Transverse colon (tissue), 4 donors: ENCODE measurements around the gene ZNF337. TPM values are rescaled to one million over a fixed set of nuclear protein-coding genes. Genes with fewer than 3 reads are reported as not detected.

Experiments used
- DNase-seq: peaks from one replicate; pipeline ENCODE4 v3.0.0-alpha.2; 2019
- H3K27ac ChIP-seq, 4 donors: fragments of 200-600 bp; sonication (generic); 2 replicates each; pipeline ENCODE4 v1.5.1; 2016 to 2018; ENCODE audit warnings: inconsistent platforms in 4 of 4
- H3K27me3 ChIP-seq: fragments of 200-600 bp; sonication (generic); 2 replicates; pipeline ENCODE4 v1.5.1; 2017; ENCODE audit warnings: inconsistent platforms
- H3K36me3 ChIP-seq, 4 donors: fragments of 200-600 bp; sonication (generic); 2 replicates each; pipeline ENCODE4 v1.5.1; 2017 to 2019; ENCODE audit warnings: inconsistent platforms in 4 of 4
- H3K4me1 ChIP-seq, 4 donors: fragments of 200-600 bp; sonication (generic); 2 replicates each; pipeline ENCODE4 v1.5.1; 2017 to 2020; ENCODE audit warnings: inconsistent platforms in 4 of 4
- H3K4me3 ChIP-seq, 4 donors: fragments of 200-600 bp; sonication (generic); 1 replicate in 1 of 4; 2 replicates in 3 of 4; pipeline versions ENCODE4 v1.5.1 to v1.6.1; 2017 to 2019; ENCODE audit warnings: inconsistent platforms in 4 of 4
- H3K9me3 ChIP-seq, 2 donors: fragments of 200-600 bp; sonication (generic); 2 replicates each; pipeline ENCODE4 v1.5.1; 2017 to 2019; ENCODE audit warnings: inconsistent platforms in 2 of 2
- EP300 ChIP-seq: sonication (generic); formaldehyde crosslinking; IDR thresholded peaks from one replicate; pipeline ENCODE4 v1.6.1; 2017; ENCODE audit warnings: antibody characterized with exemption, low read depth
- POLR2A ChIP-seq: fragments of 450-650 bp; IDR thresholded peaks from one replicate; pipeline ENCODE4 v1.6.1; 2016; ENCODE audit warnings: antibody characterized with exemption, mild to moderate bottlenecking, moderate library complexity
- POLR2AphosphoS5 ChIP-seq, 3 donors: sonication (generic); formaldehyde crosslinking; IDR thresholded peaks; one replicate each; pipeline ENCODE4 v1.6.1; 2016; ENCODE audit warnings: antibody characterized with exemption in 3 of 3
- WGBS, 2 donors: methylation state at CpG; one replicate each; pipeline ENCODE4 v1.1.5; 2018; ENCODE audit warnings: low coverage in 1 of 2; 5-methylcytosine and 5-hydroxymethylcytosine counted together
- in situ Hi-C, 4 donors: fragments of 200-750 bp; cut with MboI; loops; one replicate each; pipeline versions ENCODE4 v1.15.0 to v1.15.1; 2017; ENCODE audit warnings: low sequenced_read_pairs in 3 of 4, low pct_ligation_motif_present in 1 of 4, low pct_unique_long_range_greater_than_20kb in 1 of 4
- intact Hi-C: fragments of 100-400 bp; cut with DNase I; formaldehyde crosslinking; loops from one replicate; pipeline ENCODE4 v1.15.1; 2023; ENCODE audit warnings: low total_unique reads
- total RNA-seq, 4 donors: library from RNA; depleted of rRNA; stranded (reverse); fragments of >200 nt; gene quantifications; one replicate each; pipeline ENCODE4 v1.1.0, GENCODE V29; 2016
- TF ChIP-seq, protein P1 (sequence below), 5 experiments: fragments of 200-600 bp in 3 of 5; fragments of 450-650 bp in 2 of 5; sonication (generic) in 3 of 5; IDR thresholded peaks; 1 replicate in 2 of 5; 2 replicates in 3 of 5; pipeline ENCODE4 v1.5.1; 2016 to 2017; ENCODE audit warnings: antibody characterized with exemption in 5 of 5, inconsistent platforms in 3 of 5, mild to moderate bottlenecking in 2 of 5, moderate library complexity in 1 of 5

Gene ZNF337
- total RNA-seq, 4 donors from 2014 or later: 5.2 to 17.1 (median 11.0) TPM

- Histone ChIP-seq H3K4me1 (no peaks in the 10 kb centered on the region), H3K36me3 (no peaks in the 10 kb centered on the region), H3K27me3 (no peaks in the 10 kb centered on the region), H3K4me3 (no peak overlapping the region), H3K27ac (no peak overlapping the region), H3K9me3 (no peaks in the 10 kb centered on the region)
- intact Hi-C loops: no loop called here
- TF ChIP-seq POLR2AphosphoS5 (IDR thresholded peaks at IDR 0.05): no peak
- TF ChIP-seq, protein P1, sequence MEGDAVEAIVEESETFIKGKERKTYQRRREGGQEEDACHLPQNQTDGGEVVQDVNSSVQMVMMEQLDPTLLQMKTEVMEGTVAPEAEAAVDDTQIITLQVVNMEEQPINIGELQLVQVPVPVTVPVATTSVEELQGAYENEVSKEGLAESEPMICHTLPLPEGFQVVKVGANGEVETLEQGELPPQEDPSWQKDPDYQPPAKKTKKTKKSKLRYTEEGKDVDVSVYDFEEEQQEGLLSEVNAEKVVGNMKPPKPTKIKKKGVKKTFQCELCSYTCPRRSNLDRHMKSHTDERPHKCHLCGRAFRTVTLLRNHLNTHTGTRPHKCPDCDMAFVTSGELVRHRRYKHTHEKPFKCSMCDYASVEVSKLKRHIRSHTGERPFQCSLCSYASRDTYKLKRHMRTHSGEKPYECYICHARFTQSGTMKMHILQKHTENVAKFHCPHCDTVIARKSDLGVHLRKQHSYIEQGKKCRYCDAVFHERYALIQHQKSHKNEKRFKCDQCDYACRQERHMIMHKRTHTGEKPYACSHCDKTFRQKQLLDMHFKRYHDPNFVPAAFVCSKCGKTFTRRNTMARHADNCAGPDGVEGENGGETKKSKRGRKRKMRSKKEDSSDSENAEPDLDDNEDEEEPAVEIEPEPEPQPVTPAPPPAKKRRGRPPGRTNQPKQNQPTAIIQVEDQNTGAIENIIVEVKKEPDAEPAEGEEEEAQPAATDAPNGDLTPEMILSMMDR (IDR thresholded peaks at IDR 0.05): no peak
- no peak for TF ChIP-seq EP300
- TF ChIP-seq POLR2A: no peak
- DNase-seq: no peak
- in situ Hi-C loops: no loop called here
These were observed 44.4 kb upstream of the ZNF337 start for GRCh38 chr20:25741088-25741487.

GRCh38 chr20:25739615-25740320 is 43.1 kb upstream of the ZNF337 start:
- intact Hi-C loops: no loop called here
- Histone ChIP-seq H3K27me3 (no peaks in the 10 kb centered on the region), H3K27ac (no peak overlapping the region), H3K4me3 (no peak overlapping the region), H3K4me1 (no peaks in the 10 kb centered on the region), H3K36me3 (no peaks in the 10 kb centered on the region), H3K9me3 (no peaks in the 10 kb centered on the region)
- in situ Hi-C loops: no loop called here
- no peak for DNase-seq
- TF ChIP-seq POLR2A: no peak
- 87% methylated on average over 3 of the region's 3 CpGs; no CpG with 5 or more reads in 1 of the 2 donors for WGBS, 2 donors

DNA sequence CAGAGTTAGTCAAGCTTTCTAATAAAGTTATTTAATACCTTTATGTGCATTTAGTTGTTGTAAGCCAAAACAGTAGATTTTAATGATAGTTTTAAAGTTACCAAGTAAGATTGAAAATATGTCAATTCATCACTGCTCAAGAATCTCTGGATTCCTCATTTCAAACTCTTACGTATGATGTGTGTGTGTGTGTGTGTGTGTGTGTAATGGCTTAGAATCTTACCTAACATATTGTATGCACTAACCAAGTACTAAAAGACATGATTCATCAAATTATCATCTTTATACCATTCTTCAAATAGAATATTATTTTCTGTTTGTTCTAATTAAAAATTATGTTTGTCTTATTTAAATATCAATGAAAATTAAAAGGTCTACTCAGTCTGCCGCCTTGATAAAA is 41.5 kb upstream of the ZNF337 start:
- Histone ChIP-seq H3K27ac (no peak overlapping the region), H3K4me3 (no peak overlapping the region), H3K36me3 (no peaks in the 10 kb centered on the region), H3K27me3 (no peaks in the 10 kb centered on the region), H3K9me3 (no peaks in the 10 kb centered on the region), H3K4me1 (no peaks in the 10 kb centered on the region)
- 90 to 96% methylated on average over 2 of the region's 2 CpGs for WGBS, 2 donors
- in situ Hi-C loops: no loop called here
- DNase-seq: no peak
- TF ChIP-seq POLR2A (no peak), POLR2AphosphoS5 (IDR thresholded peaks at IDR 0.05) (no peak), EP300 (no peak)
- TF ChIP-seq, protein P1 (IDR thresholded peaks at IDR 0.05): no peak
- intact Hi-C loops: no loop called here

DNA sequence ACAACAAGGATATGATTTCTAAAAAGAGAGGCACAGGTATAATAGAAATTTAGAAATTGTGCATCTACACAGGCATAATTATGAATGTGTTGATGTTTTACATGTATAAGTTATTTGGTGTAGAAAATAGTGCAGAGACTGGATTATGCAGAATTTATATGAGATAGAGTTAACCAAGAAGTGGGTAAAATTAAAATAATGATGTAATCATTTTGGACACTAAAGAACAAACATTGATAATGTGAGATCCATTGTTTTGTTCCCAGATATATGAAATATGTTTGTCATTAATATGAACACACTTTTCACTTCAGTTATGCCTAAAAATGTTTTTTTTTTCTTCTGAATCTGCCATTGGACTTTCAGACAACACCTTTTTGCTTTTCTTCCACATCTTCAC is 37.2 kb upstream of the ZNF337 start:
- in situ Hi-C loops: no loop called here
- no peak for DNase-seq
- H3K27ac ChIP-seq: no peak overlapping the region
- no peaks in the 10 kb centered on the region for H3K4me1 ChIP-seq
- TF ChIP-seq, protein P1 (IDR thresholded peaks at IDR 0.05): no peak
- TF ChIP-seq EP300 (no peak), POLR2A (no peak), POLR2AphosphoS5 (IDR thresholded peaks at IDR 0.05) (no peak)
- no peak overlapping the region for H3K4me3 ChIP-seq
- no peaks in the 10 kb centered on the region for H3K9me3 ChIP-seq
- H3K27me3 ChIP-seq: no peaks in the 10 kb centered on the region
- no peaks in the 10 kb centered on the region for H3K36me3 ChIP-seq
- intact Hi-C loops: no loop called here

DNA sequence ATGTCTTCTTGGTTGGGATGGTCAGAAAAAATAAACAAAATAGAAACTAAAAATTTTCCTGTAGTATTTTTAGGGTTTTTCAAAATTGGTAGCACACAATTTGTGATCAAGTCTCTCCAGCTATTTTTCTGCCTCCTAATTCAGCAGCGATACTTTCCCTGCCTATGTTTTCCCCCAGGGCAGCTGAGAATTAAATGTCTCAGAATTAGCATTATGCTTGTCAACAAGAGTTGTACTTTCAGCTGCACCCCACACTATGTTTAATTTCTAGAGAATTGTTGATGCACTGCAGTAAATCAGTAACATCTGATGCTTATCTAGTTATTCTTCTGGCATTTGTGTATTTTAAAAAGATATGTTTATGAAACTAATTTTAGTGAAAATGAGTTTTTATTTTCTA is 34.2 kb upstream of the ZNF337 start:
- Histone ChIP-seq H3K27ac (no peak overlapping the region), H3K4me3 (no peak overlapping the region), H3K36me3 (no peaks in the 10 kb centered on the region), H3K9me3 (peaks cover 7 to 10% of the 10 kb centered on the region in 2 donors), H3K27me3 (no peaks in the 10 kb centered on the region), H3K4me1 (no peaks in the 10 kb centered on the region)
- intact Hi-C loops (no loop called here), in situ Hi-C loops (no loop called here)
- TF ChIP-seq, protein P1 (IDR thresholded peaks at IDR 0.05): no peak
- TF ChIP-seq POLR2A (no peak), POLR2AphosphoS5 (IDR thresholded peaks at IDR 0.05) (no peak), EP300 (no peak)
- DNase-seq: no peak
- 82 to 88% methylated on average over 1 of the region's 1 CpG for WGBS, 2 donors
